WTC11 (cell line): ENCODE measurements around the gene C12orf75. TPM values are rescaled to one million over a fixed set of nuclear protein-coding genes. Genes with fewer than 3 reads are reported as not detected.

Experiments
- ATAC-seq: fragments of 200-7000 bp; cut with Tn5 transposase; 2 replicates; pipeline ENCODE4 v1.10.0; 2021; ENCODE audit warnings: mild to moderate bottlenecking, moderate library complexity
- CTCF ChIA-PET: fragments of 300-600 bp; sonication (Branson Sonifier 250); formaldehyde crosslinking; loops from one replicate; lab custom pipeline; 2021; ENCODE audit warnings: antibody characterized with exemption; lab: Charles Lee
- POLR2A ChIA-PET: fragments of 350-600 bp; sonication (Branson Sonifier 250); formaldehyde crosslinking; loops from one replicate; lab custom pipeline; 2021; ENCODE audit warnings: antibody characterized with exemption; lab: Charles Lee
- DNase-seq: peaks from one replicate; pipeline ENCODE4 v3.0.0; 2021; ENCODE audit warnings: low spot score
- H3K27ac Mint-ChIP-seq: 2 replicates; pipeline ENCODE4 v1.8.0; 2021; ENCODE audit warnings: mixed read lengths
- H3K27me3 Mint-ChIP-seq: 2 replicates; pipeline ENCODE4 v1.8.0; 2021; ENCODE audit warnings: low read depth, mild to moderate bottlenecking, moderate library complexity, mixed read lengths
- H3K36me3 Mint-ChIP-seq: 2 replicates; pipeline ENCODE4 v1.8.0; 2021; ENCODE audit warnings: mixed read lengths
- H3K4me1 Mint-ChIP-seq: 2 replicates; pipeline ENCODE4 v1.8.0; 2022; ENCODE audit warnings: mixed read lengths
- H3K4me3 Mint-ChIP-seq: 2 replicates; pipeline ENCODE4 v1.8.0; 2021; ENCODE audit warnings: mild to moderate bottlenecking, moderate library complexity, mixed read lengths
- H3K9me3 Mint-ChIP-seq: 2 replicates; pipeline ENCODE4 v1.8.0; 2021; ENCODE audit warnings: mixed read lengths
- ESRRA ChIP-seq: sonication (generic); formaldehyde crosslinking; IDR thresholded peaks from 2 replicates; pipeline ENCODE4 v1.8.1; 2022; ENCODE audit warnings: mild to moderate bottlenecking, missing genetic modification reagents, borderline replicate concordance
- GRHL2 ChIP-seq: fragments of 250-450 bp; sonication (Bioruptor Pico); IDR thresholded peaks from 2 replicates; pipeline ENCODE4 v1.8.0; 2022; ENCODE audit warnings: mild to moderate bottlenecking, moderate library complexity; ENCODE audit not compliant: insufficient replicate concordance, severe bottlenecking
- PRRX2 ChIP-seq: fragments of 250-450 bp; sonication (Bioruptor Pico); IDR thresholded peaks from 2 replicates; pipeline ENCODE4 v1.8.0; 2021; ENCODE audit warnings: mild to moderate bottlenecking
- RORB ChIP-seq: fragments of 250-450 bp; sonication (Bioruptor Pico); IDR thresholded peaks from 2 replicates; pipeline ENCODE4 v1.9.0; 2021; ENCODE audit warnings: mild to moderate bottlenecking
- SMAD3 ChIP-seq: sonication (generic); formaldehyde crosslinking; IDR thresholded peaks from 2 replicates; pipeline ENCODE4 v1.8.0; 2022; ENCODE audit warnings: missing genetic modification reagents, mild to moderate bottlenecking, borderline replicate concordance
- SMAD4 ChIP-seq: sonication (generic); formaldehyde crosslinking; IDR thresholded peaks from 2 replicates; pipeline ENCODE4 v1.8.0; 2022; ENCODE audit warnings: mild to moderate bottlenecking, missing genetic modification reagents
- SOX15 ChIP-seq: fragments of 250-450 bp; sonication (Bioruptor Pico); IDR thresholded peaks from 2 replicates; pipeline ENCODE4 v1.9.0; 2021; ENCODE audit warnings: mild to moderate bottlenecking
- SP1 ChIP-seq: sonication (generic); formaldehyde crosslinking; conservative IDR thresholded peaks from 2 replicates; pipeline ENCODE4 v1.8.1; 2022; ENCODE audit warnings: missing genetic modification reagents
- TEAD4 ChIP-seq: sonication (generic); formaldehyde crosslinking; IDR thresholded peaks from 2 replicates; pipeline ENCODE4 v1.8.0; 2022; ENCODE audit warnings: mild to moderate bottlenecking, missing genetic modification reagents
- TP53 ChIP-seq: sonication (generic); formaldehyde crosslinking; IDR thresholded peaks from 2 replicates; pipeline ENCODE4 v1.8.1; 2023; ENCODE audit warnings: mild to moderate bottlenecking, missing genetic modification reagents
- ZNF317 ChIP-seq: sonication (generic); formaldehyde crosslinking; IDR thresholded peaks from 2 replicates; pipeline ENCODE4 v1.8.1; 2023; ENCODE audit warnings: low read depth, mild to moderate bottlenecking, moderate library complexity, missing genetic modification reagents, borderline replicate concordance
- total RNA-seq: library from RNA; stranded (reverse); gene quantifications from 3 replicates; pipeline ENCODE4 v1.2.3, GENCODE V29; 2021
- TF ChIP-seq, protein P1 (sequence below): sonication (generic); formaldehyde crosslinking; IDR thresholded peaks from 2 replicates; pipeline ENCODE4 v1.8.0; 2022; ENCODE audit warnings: mild to moderate bottlenecking, missing genetic modification reagents
- TF ChIP-seq, protein P2 (sequence below): fragments of 250-450 bp; sonication (Bioruptor Pico); IDR thresholded peaks from 2 replicates; pipeline ENCODE4 v1.9.0; 2021; ENCODE audit warnings: mild to moderate bottlenecking
- TF ChIP-seq, protein P3 (sequence below): sonication (generic); formaldehyde crosslinking; IDR thresholded peaks from 2 replicates; pipeline ENCODE4 v1.8.1; 2023; ENCODE audit warnings: mild to moderate bottlenecking, missing genetic modification reagents, moderate library complexity
- TF ChIP-seq, protein P4 (sequence below): sonication (generic); formaldehyde crosslinking; IDR thresholded peaks from 2 replicates; pipeline ENCODE4 v1.8.1; 2023; ENCODE audit warnings: mild to moderate bottlenecking, moderate library complexity, missing genetic modification reagents
- TF ChIP-seq, protein P5 (sequence below): sonication (generic); formaldehyde crosslinking; IDR thresholded peaks from 2 replicates; pipeline ENCODE4 v1.8.1; 2022; ENCODE audit warnings: low read depth, mild to moderate bottlenecking, moderate library complexity, missing genetic modification reagents, borderline replicate concordance
- TF ChIP-seq, protein P6 (sequence below): fragments of 200-600 bp; IDR thresholded peaks from 2 replicates; pipeline ENCODE4 v1.8.0; 2022; ENCODE audit warnings: antibody characterized with exemption
- TF ChIP-seq, protein P7 (sequence below): sonication (generic); formaldehyde crosslinking; IDR thresholded peaks from 2 replicates; pipeline ENCODE4 v1.8.1; 2022; ENCODE audit warnings: missing genetic modification reagents, borderline replicate concordance
- TF ChIP-seq, protein P8 (sequence below): sonication (generic); formaldehyde crosslinking; IDR thresholded peaks from 2 replicates; pipeline ENCODE4 v1.8.1; 2023; ENCODE audit warnings: mild to moderate bottlenecking, missing genetic modification reagents, borderline replicate concordance

C12orf75 gene
- total RNA-seq, 1 experiment from 2014 or later = 25.5 TPM

DNA sequence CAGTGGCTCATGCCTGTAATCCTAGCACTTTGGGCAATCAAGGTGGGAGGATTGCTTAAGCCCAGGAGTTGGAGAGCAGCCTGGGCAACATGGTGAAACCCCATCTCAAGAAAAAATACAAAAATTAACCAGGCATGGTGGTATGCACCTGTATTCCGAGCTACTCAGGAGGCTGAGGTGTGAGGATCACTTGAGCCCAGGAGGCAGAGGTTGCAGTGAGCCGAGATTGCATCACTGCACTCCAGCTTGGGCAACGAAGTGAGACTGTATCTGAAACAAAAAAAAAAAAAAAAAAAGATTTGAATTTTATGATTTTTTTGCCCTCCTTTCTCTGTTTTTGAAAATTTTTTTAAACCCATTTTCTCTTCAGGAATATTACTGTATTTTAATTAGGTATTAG is 17.7 kb downstream of the C12orf75 start (continued):
- TF ChIP-seq, protein P1, sequence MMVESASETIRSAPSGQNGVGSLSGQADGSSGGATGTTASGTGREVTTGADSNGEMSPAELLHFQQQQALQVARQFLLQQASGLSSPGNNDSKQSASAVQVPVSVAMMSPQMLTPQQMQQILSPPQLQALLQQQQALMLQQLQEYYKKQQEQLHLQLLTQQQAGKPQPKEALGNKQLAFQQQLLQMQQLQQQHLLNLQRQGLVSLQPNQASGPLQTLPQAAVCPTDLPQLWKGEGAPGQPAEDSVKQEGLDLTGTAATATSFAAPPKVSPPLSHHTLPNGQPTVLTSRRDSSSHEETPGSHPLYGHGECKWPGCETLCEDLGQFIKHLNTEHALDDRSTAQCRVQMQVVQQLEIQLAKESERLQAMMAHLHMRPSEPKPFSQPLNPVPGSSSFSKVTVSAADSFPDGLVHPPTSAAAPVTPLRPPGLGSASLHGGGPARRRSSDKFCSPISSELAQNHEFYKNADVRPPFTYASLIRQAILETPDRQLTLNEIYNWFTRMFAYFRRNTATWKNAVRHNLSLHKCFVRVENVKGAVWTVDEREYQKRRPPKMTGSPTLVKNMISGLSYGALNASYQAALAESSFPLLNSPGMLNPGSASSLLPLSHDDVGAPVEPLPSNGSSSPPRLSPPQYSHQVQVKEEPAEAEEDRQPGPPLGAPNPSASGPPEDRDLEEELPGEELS (CRISPR knock-in tag) = no peak
- TF ChIP-seq PRRX2 (CRISPR knock-in tag) (no peak), ESRRA (CRISPR knock-in tag) (no peak), RORB (no peak)
- TF ChIP-seq, protein P2, sequence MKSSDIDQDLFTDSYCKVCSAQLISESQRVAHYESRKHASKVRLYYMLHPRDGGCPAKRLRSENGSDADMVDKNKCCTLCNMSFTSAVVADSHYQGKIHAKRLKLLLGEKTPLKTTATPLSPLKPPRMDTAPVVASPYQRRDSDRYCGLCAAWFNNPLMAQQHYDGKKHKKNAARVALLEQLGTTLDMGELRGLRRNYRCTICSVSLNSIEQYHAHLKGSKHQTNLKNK (CRISPR knock-in tag) = no peak

DNA sequence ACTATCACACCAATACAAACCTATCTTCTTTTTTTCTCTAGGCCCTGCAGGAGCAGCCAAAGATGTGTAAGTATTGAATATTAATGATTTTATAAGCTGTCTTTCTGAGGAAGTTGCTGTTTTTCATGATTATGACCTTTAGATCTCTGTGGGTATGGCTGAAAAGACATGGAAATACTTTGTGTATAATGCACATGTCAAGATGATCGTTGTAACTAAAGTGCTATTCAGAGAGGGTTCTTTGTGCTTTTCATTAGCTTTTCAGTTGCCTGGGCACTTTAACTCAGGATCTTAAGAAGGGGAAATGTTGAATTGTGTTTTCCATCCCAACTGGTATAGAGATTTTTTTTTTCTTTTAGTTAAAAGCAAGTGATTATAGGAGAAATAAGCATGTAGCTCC is 18.1 kb downstream of the C12orf75 start:
- TF ChIP-seq SOX15 (CRISPR knock-in tag) = no peak
- TF ChIP-seq, protein P3, sequence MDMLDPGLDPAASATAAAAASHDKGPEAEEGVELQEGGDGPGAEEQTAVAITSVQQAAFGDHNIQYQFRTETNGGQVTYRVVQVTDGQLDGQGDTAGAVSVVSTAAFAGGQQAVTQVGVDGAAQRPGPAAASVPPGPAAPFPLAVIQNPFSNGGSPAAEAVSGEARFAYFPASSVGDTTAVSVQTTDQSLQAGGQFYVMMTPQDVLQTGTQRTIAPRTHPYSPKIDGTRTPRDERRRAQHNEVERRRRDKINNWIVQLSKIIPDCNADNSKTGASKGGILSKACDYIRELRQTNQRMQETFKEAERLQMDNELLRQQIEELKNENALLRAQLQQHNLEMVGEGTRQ (CRISPR knock-in tag) = no peak
- no peak for TF ChIP-seq SMAD4
- TF ChIP-seq ZNF317 = no peak
- TF ChIP-seq, protein P4, sequence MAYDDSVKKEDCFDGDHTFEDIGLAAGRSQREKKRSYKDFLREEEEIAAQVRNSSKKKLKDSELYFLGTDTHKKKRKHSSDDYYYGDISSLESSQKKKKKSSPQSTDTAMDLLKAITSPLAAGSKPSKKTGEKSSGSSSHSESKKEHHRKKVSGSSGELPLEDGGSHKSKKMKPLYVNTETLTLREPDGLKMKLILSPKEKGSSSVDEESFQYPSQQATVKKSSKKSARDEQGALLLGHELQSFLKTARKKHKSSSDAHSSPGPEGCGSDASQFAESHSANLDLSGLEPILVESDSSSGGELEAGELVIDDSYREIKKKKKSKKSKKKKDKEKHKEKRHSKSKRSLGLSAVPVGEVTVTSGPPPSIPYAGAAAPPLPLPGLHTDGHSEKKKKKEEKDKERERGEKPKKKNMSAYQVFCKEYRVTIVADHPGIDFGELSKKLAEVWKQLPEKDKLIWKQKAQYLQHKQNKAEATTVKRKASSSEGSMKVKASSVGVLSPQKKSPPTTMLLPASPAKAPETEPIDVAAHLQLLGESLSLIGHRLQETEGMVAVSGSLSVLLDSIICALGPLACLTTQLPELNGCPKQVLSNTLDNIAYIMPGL = no peak
- TF ChIP-seq, protein P5, sequence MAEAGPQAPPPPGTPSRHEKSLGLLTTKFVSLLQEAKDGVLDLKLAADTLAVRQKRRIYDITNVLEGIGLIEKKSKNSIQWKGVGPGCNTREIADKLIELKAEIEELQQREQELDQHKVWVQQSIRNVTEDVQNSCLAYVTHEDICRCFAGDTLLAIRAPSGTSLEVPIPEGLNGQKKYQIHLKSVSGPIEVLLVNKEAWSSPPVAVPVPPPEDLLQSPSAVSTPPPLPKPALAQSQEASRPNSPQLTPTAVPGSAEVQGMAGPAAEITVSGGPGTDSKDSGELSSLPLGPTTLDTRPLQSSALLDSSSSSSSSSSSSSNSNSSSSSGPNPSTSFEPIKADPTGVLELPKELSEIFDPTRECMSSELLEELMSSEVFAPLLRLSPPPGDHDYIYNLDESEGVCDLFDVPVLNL (CRISPR knock-in tag) = no peak
- TF ChIP-seq, protein P6, sequence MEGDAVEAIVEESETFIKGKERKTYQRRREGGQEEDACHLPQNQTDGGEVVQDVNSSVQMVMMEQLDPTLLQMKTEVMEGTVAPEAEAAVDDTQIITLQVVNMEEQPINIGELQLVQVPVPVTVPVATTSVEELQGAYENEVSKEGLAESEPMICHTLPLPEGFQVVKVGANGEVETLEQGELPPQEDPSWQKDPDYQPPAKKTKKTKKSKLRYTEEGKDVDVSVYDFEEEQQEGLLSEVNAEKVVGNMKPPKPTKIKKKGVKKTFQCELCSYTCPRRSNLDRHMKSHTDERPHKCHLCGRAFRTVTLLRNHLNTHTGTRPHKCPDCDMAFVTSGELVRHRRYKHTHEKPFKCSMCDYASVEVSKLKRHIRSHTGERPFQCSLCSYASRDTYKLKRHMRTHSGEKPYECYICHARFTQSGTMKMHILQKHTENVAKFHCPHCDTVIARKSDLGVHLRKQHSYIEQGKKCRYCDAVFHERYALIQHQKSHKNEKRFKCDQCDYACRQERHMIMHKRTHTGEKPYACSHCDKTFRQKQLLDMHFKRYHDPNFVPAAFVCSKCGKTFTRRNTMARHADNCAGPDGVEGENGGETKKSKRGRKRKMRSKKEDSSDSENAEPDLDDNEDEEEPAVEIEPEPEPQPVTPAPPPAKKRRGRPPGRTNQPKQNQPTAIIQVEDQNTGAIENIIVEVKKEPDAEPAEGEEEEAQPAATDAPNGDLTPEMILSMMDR = no peak
- TF ChIP-seq, protein P7, sequence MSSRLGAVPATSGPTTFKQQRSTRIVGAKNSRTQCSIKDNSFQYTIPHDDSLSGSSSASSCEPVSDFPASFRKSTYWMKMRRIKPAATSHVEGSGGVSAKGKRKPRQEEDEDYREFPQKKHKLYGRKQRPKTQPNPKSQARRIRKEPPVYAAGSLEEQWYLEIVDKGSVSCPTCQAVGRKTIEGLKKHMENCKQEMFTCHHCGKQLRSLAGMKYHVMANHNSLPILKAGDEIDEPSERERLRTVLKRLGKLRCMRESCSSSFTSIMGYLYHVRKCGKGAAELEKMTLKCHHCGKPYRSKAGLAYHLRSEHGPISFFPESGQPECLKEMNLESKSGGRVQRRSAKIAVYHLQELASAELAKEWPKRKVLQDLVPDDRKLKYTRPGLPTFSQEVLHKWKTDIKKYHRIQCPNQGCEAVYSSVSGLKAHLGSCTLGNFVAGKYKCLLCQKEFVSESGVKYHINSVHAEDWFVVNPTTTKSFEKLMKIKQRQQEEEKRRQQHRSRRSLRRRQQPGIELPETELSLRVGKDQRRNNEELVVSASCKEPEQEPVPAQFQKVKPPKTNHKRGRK (CRISPR knock-in tag) = no peak
- TF ChIP-seq SP1 = no peak
- TF ChIP-seq SMAD3 (CRISPR knock-in tag) = no peak
- no peak for TF ChIP-seq TP53 (CRISPR knock-in tag)
- TF ChIP-seq TEAD4 (CRISPR knock-in tag) = no peak
- no peak for TF ChIP-seq GRHL2 (CRISPR knock-in tag)
- TF ChIP-seq, protein P8, sequence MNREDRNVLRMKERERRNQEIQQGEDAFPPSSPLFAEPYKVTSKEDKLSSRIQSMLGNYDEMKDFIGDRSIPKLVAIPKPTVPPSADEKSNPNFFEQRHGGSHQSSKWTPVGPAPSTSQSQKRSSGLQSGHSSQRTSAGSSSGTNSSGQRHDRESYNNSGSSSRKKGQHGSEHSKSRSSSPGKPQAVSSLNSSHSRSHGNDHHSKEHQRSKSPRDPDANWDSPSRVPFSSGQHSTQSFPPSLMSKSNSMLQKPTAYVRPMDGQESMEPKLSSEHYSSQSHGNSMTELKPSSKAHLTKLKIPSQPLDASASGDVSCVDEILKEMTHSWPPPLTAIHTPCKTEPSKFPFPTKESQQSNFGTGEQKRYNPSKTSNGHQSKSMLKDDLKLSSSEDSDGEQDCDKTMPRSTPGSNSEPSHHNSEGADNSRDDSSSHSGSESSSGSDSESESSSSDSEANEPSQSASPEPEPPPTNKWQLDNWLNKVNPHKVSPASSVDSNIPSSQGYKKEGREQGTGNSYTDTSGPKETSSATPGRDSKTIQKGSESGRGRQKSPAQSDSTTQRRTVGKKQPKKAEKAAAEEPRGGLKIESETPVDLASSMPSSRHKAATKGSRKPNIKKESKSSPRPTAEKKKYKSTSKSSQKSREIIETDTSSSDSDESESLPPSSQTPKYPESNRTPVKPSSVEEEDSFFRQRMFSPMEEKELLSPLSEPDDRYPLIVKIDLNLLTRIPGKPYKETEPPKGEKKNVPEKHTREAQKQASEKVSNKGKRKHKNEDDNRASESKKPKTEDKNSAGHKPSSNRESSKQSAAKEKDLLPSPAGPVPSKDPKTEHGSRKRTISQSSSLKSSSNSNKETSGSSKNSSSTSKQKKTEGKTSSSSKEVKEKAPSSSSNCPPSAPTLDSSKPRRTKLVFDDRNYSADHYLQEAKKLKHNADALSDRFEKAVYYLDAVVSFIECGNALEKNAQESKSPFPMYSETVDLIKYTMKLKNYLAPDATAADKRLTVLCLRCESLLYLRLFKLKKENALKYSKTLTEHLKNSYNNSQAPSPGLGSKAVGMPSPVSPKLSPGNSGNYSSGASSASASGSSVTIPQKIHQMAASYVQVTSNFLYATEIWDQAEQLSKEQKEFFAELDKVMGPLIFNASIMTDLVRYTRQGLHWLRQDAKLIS (CRISPR knock-in tag) = no peak
- TF ChIP-seq, all 79 proteins: peak for 0
- POLR2A ChIA-PET = no interaction called here
- ATAC-seq (no peak), DNase-seq (no peak)
- CTCF ChIA-PET = no interaction called here
- Mint-ChIP-seq H3K27me3 (peaks cover 55% of the 10 kb centered on the region), H3K9me3 (no peaks in the 10 kb centered on the region), H3K36me3 (peaks cover 3% of the 10 kb centered on the region; the same call in 1 of the 2 replicates), H3K27ac (no peak overlapping the region), H3K4me1 (peaks cover 30% of the 10 kb centered on the region), H3K4me3 (no peak overlapping the region)
